Glutamatergic neuron (in vitro differentiated cells): ENCODE data around the gene BZW2. TPM values are rescaled to one million over a fixed set of nuclear protein-coding genes. Genes with fewer than 3 reads are reported as not detected.

ENCODE experiments used
- DNase-seq: peaks from one replicate; pipeline ENCODE4 v3.0.0; 2022
- H3K27ac Mint-ChIP-seq: one replicate; pipeline ENCODE4 v1.8.0; 2020; ENCODE audit warnings: mild to moderate bottlenecking, mixed read lengths, inconsistent platforms; ENCODE audit not compliant: unreplicated experiment
- H3K27me3 Mint-ChIP-seq: one replicate; pipeline ENCODE4 v1.8.0; 2020; ENCODE audit warnings: mild to moderate bottlenecking, moderate library complexity, mixed read lengths, inconsistent platforms; ENCODE audit not compliant: unreplicated experiment
- H3K36me3 Mint-ChIP-seq: one replicate; pipeline ENCODE4 v1.8.0; 2020; ENCODE audit warnings: mild to moderate bottlenecking, mixed read lengths, inconsistent platforms; ENCODE audit not compliant: unreplicated experiment
- H3K4me1 Mint-ChIP-seq: one replicate; pipeline ENCODE4 v1.8.0; 2020; ENCODE audit warnings: mild to moderate bottlenecking, low read depth, mixed read lengths, inconsistent platforms; ENCODE audit not compliant: unreplicated experiment
- H3K4me3 Mint-ChIP-seq: one replicate; pipeline ENCODE4 v1.8.0; 2020; ENCODE audit warnings: mild to moderate bottlenecking, mixed read lengths, inconsistent platforms; ENCODE audit not compliant: unreplicated experiment
- H3K9me3 Mint-ChIP-seq: one replicate; pipeline ENCODE4 v1.8.0; 2020; ENCODE audit warnings: mild to moderate bottlenecking, moderate library complexity, mixed read lengths, inconsistent platforms; ENCODE audit not compliant: unreplicated experiment
- total RNA-seq: library from RNA; stranded (reverse); fragmentation: NEBNext Ultra II Directional; extraction: Animal tissue kit (Norgen Biotek cat#: 25700); gene quantifications from one replicate; pipeline ENCODE4 v1.2.1, GENCODE V29; 2021; ENCODE audit not compliant: unreplicated experiment
- TF ChIP-seq, protein P1 (sequence below): fragments of 200-600 bp; sonication (generic); IDR thresholded peaks from one replicate; pipeline ENCODE4 v1.5.0; 2021; ENCODE audit not compliant: partially characterized antibody, unreplicated experiment

BZW2 gene
- total RNA-seq, 1 donor from 2014 or later = 86.7 TPM

DNA sequence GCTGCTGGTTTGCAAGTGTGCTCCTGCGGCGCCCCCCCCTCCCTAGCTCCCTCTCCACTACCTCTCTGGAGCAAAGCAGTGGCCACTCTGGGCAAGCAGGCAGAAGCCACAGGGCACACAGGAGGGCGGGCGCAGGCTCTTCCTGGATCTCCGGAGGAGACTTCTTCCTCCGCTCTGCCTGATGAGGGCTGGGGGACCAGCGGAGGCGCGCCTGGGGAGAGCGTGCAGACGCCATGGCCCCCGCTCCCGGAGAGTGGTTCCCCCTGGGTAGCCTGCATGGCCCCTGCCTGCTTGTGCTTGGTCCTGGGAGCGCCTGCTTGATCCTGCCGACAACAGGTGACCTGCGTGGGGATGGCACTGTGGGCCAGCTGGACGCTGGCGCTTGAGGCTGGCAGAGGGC lies 29.4 kb upstream of the BZW2 start:
- no peaks in the 10 kb centered on the region for H3K27me3 Mint-ChIP-seq
- H3K4me1 Mint-ChIP-seq = peaks cover 4% of the 10 kb centered on the region
- DNase-seq = no peak
- TF ChIP-seq, protein P1, sequence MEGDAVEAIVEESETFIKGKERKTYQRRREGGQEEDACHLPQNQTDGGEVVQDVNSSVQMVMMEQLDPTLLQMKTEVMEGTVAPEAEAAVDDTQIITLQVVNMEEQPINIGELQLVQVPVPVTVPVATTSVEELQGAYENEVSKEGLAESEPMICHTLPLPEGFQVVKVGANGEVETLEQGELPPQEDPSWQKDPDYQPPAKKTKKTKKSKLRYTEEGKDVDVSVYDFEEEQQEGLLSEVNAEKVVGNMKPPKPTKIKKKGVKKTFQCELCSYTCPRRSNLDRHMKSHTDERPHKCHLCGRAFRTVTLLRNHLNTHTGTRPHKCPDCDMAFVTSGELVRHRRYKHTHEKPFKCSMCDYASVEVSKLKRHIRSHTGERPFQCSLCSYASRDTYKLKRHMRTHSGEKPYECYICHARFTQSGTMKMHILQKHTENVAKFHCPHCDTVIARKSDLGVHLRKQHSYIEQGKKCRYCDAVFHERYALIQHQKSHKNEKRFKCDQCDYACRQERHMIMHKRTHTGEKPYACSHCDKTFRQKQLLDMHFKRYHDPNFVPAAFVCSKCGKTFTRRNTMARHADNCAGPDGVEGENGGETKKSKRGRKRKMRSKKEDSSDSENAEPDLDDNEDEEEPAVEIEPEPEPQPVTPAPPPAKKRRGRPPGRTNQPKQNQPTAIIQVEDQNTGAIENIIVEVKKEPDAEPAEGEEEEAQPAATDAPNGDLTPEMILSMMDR = no peak
- no peak overlapping the region for H3K27ac Mint-ChIP-seq
- H3K4me3 Mint-ChIP-seq = no peak overlapping the region
- H3K36me3 Mint-ChIP-seq = no peaks in the 10 kb centered on the region
- no peaks in the 10 kb centered on the region for H3K9me3 Mint-ChIP-seq

DNA sequence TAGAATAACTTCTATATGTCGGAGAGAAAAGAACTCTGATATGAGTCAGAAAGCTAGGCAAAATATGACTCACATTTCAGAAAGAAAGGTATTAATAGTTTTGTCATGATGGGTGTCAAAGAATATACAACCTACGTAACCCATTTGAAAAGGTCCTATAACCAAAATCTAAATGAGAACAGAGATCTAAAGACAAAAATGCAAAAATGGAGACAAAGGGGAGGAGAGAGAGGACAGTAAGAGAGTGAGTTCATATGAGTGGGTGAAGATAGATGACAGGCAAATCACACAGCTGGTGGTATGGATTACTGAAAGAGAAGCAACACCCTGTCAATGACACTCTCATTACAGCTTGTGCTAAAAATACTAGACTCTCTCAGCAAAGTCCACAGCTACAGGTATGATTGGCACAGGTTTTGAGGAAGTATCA lies 26.0 kb upstream of the BZW2 start:
- Mint-ChIP-seq H3K4me1 (peaks cover 4% of the 10 kb centered on the region), H3K27ac (no peak overlapping the region), H3K9me3 (no peaks in the 10 kb centered on the region), H3K4me3 (no peak overlapping the region), H3K36me3 (no peaks in the 10 kb centered on the region), H3K27me3 (no peaks in the 10 kb centered on the region)
- no peak for DNase-seq
- TF ChIP-seq, protein P1 = no peak

DNA sequence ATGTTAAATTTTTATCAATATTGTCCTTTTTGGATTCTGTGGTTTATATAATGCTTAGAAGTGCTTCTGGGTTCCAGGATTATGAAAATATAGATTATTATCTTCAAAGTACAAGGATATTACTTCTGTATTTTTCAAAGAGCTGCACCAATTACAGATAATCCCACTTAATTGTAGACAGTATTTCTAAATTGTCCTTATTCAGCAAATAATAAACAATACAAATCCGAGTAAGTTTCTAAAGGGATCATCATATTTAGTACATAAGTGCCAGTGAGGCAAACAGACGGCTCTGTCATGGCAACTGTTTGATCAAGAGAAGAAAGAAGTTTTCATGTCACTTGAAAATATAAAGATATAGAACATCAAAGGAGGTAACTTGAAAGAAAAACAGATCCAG lies 19.6 kb upstream of the BZW2 start:
- no peak overlapping the region for H3K4me3 Mint-ChIP-seq
- H3K4me1 Mint-ChIP-seq = no peaks in the 10 kb centered on the region
- H3K9me3 Mint-ChIP-seq = no peaks in the 10 kb centered on the region
- no peak for DNase-seq
- no peak overlapping the region for H3K27ac Mint-ChIP-seq
- H3K36me3 Mint-ChIP-seq = no peaks in the 10 kb centered on the region
- H3K27me3 Mint-ChIP-seq = no peaks in the 10 kb centered on the region
- TF ChIP-seq, protein P1 = no peak

DNA sequence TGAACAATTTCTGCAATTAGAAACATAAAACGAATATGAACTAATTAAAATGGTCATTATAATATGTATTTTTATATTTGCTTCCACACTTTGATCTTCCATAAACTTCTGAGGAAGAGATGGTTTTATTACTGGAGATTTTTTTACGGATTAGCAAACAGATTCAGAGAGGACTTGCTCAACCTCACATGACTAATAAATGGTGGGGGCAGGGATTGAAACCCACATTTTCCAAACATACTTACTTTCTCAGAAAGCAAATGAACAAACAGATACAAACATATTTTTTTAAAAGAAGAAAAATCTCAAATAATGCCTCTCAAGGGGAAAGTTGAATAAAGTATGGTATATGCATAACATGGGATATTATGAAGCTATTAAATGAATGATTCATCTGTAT lies 18.7 kb upstream of the BZW2 start:
- H3K4me3 Mint-ChIP-seq = no peak overlapping the region
- no peak for DNase-seq
- TF ChIP-seq, protein P1 = no peak
- no peaks in the 10 kb centered on the region for H3K4me1 Mint-ChIP-seq
- H3K9me3 Mint-ChIP-seq = no peaks in the 10 kb centered on the region
- no peaks in the 10 kb centered on the region for H3K36me3 Mint-ChIP-seq
- H3K27me3 Mint-ChIP-seq = no peaks in the 10 kb centered on the region
- H3K27ac Mint-ChIP-seq = no peak overlapping the region

DNA sequence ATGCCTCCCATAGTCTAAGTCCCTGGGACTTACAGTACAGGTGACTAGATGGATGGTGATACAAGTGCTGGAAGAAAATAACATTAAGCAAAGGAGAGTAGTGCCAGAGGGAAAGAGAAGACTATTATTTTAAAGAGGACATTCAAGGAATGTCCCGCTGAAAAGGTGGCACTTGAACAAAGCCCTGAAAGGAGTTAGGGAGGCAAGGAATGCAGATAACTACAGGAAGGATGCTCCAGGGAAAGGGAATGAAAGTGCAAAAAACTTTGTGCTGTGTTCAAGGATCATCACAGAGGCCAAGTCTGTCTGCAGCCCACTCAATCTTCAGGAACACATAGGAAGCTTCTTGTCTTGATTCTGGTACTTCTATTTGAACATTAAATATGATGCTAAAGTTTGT lies 15.3 kb upstream of the BZW2 start:
- Mint-ChIP-seq H3K27me3 (no peaks in the 10 kb centered on the region), H3K4me1 (no peaks in the 10 kb centered on the region), H3K9me3 (no peaks in the 10 kb centered on the region), H3K36me3 (no peaks in the 10 kb centered on the region), H3K4me3 (no peak overlapping the region), H3K27ac (no peak overlapping the region)
- no peak for DNase-seq
- TF ChIP-seq, protein P1 = no peak
